Endothelial cell of umbilical vein (primary cell): ENCODE data around the gene PABPC1L. TPM values are rescaled to one million over a fixed set of nuclear protein-coding genes. Genes with fewer than 3 reads are reported as not detected.

ENCODE experiments used
- BruUV-seq: library from RNA; stranded (reverse); fragments of 400-500 nt; replicated peaks from 2 replicates; lab custom pipeline; 2021; lab: Mats Ljungman, UMichigan
- CTCF ChIA-PET: fragments of 300-600, 350-600 bp; sonication (Branson Sonifier 250); formaldehyde crosslinking; loops from one replicate; lab custom pipeline; 2021; ENCODE audit warnings: antibody characterized with exemption, inconsistent platforms; lab: Charles Lee
- POLR2A ChIA-PET: fragments of 300-600, 350-600 bp; sonication (Branson Sonifier 250); formaldehyde crosslinking; loops from one replicate; lab custom pipeline; 2021; ENCODE audit warnings: antibody characterized with exemption, inconsistent platforms; lab: Charles Lee
- DNase-seq: peaks from one replicate; pipeline ENCODE4 v3.0.0-alpha.2; 2011; ENCODE audit warnings: low read depth, low spot score
- FAIRE-seq: peaks from 2 replicates; lab custom pipeline; 2011; peaks lifted over from hg19 to GRCh38; lab: Jason Lieb, UNC
- H2AFZ ChIP-seq: 2 replicates; pipeline ENCODE4 v1.6.0; 2012; ENCODE audit warnings: low read depth, low read length, control low read depth, inconsistent platforms
- H3K27ac ChIP-seq: 2 replicates; pipeline ENCODE4 v1.5.1; 2011; ENCODE audit warnings: low read depth, mild to moderate bottlenecking, control low read depth, low read length, moderate library complexity; ENCODE audit not compliant: insufficient read depth
- H3K27me3 ChIP-seq, 2 experiments: 2 replicates each; pipeline versions ENCODE4 v1.6.0 to v1.6.1; 2011; ENCODE audit warnings: low read length in 2 of 2, mixed read lengths in 1 of 2; ENCODE audit not compliant: control insufficient read depth in 2 of 2, insufficient read depth in 2 of 2
- H3K36me3 ChIP-seq, 2 experiments: 2 replicates in 1 of 2; 3 replicates in 1 of 2; pipeline ENCODE4 v1.5.1; 2011; ENCODE audit warnings: low read length in 2 of 2, mild to moderate bottlenecking in 1 of 2, moderate library complexity in 1 of 2; ENCODE audit not compliant: control insufficient read depth in 2 of 2, insufficient read depth in 2 of 2; ENCODE audit errors: extremely low read depth in 1 of 2
- H3K4me1 ChIP-seq: 3 replicates; pipeline ENCODE4 v1.5.1; 2011; ENCODE audit warnings: mild to moderate bottlenecking, low read length; ENCODE audit not compliant: control insufficient read depth, insufficient read depth; ENCODE audit errors: extremely low read depth
- H3K4me2 ChIP-seq: 2 replicates; pipeline ENCODE4 v1.6.1; 2011; ENCODE audit warnings: low read length, control low read depth, mixed read lengths; ENCODE audit not compliant: insufficient read depth
- H3K4me3 ChIP-seq, 3 experiments: fragments of 200-600 bp in 1 of 3; sonication (generic), shearing (Covaris generic) in 1 of 3; replicated peaks in 1 of 3; 2 replicates each; pipeline ENCODE4 v1.5.1; 2011 to 2016; ENCODE audit warnings: control low read depth in 3 of 3, low read length in 3 of 3, mild to moderate bottlenecking in 2 of 3, inconsistent platforms in 1 of 3, low read depth in 1 of 3, moderate library complexity in 1 of 3; ENCODE audit not compliant: insufficient read depth in 1 of 3
- H3K79me2 ChIP-seq: 2 replicates; pipeline ENCODE4 v1.6.0; 2012; ENCODE audit warnings: low read length, inconsistent platforms; ENCODE audit not compliant: control insufficient read depth, insufficient read depth
- H3K9ac ChIP-seq: replicated peaks from 2 replicates; pipeline ENCODE3; 2011; ENCODE audit warnings: low read length, control low read depth; ENCODE audit not compliant: insufficient read depth; ENCODE audit errors: extremely low read depth
- H3K9me1 ChIP-seq: replicated peaks from 3 replicates; pipeline ENCODE4 v1.6.0; 2011; ENCODE audit warnings: mild to moderate bottlenecking, low read length; ENCODE audit not compliant: control insufficient read depth, insufficient read depth; ENCODE audit errors: extremely low read depth
- H3K9me3 ChIP-seq: replicated peaks from 2 replicates; pipeline ENCODE4 v1.5.1; 2012; ENCODE audit warnings: low read length, inconsistent platforms; ENCODE audit not compliant: control insufficient read depth, insufficient read depth
- H4K20me1 ChIP-seq: replicated peaks from 2 replicates; pipeline ENCODE3; 2011; ENCODE audit warnings: mild to moderate bottlenecking, low read length; ENCODE audit not compliant: control insufficient read depth, insufficient read depth; ENCODE audit errors: extremely low read depth
- GATA2 ChIP-seq: IDR thresholded peaks from 2 replicates; pipeline ENCODE4 v1.7.0; 2011; ENCODE audit warnings: low read depth, mild to moderate bottlenecking, moderate library complexity, mixed read lengths, low read length; ENCODE audit not compliant: insufficient read length, insufficient read depth
- POLR2A ChIP-seq: IDR thresholded peaks from 2 replicates; pipeline ENCODE4 v1.6.1; 2012; ENCODE audit warnings: low read depth, mild to moderate bottlenecking, control low read depth, low read length
- POLR2AphosphoS5 ChIP-seq: IDR thresholded peaks from 2 replicates; pipeline ENCODE4 v1.6.1; 2012; ENCODE audit warnings: low read depth, mild to moderate bottlenecking, control low read depth, low read length, moderate library complexity; ENCODE audit not compliant: insufficient read depth
- dilution Hi-C: fragments of 300-500 bp; cut with MboI; formaldehyde crosslinking; loops from one replicate; pipeline ENCODE4 v1.15.0; 2019; ENCODE audit warnings: low sequenced_read_pairs; ENCODE audit not compliant: extremely low pct_ligation_motif_present
- intact Hi-C: fragments of 100-400 bp; cut with micrococcal nuclease; formaldehyde crosslinking; loops from one replicate; pipeline ENCODE4 v1.10.0; 2022
- polyA plus RNA-seq, 4 experiments: library from polyadenylated mRNA; depleted of rRNA in 3 of 4; stranded (reverse) in 3 of 4; unstranded in 1 of 4; fragments of >200 nt; gene quantifications; 2 replicates each; pipeline versions ENCODE4 v1.2.1 to v1.2.3, GENCODE V29; 2011 to 2012; ENCODE audit warnings: missing spikeins in 1 of 4
- total RNA-seq: library from RNA; stranded (reverse); gene quantifications from 2 replicates; pipeline ENCODE4 v1.2.3, GENCODE V29; 2021
- TF ChIP-seq, protein P1 (sequence below), 2 donors: IDR thresholded peaks; 1 replicate in 1 of 2; 2 replicates in 1 of 2; pipeline ENCODE4 v1.5.1; 2011; ENCODE audit warnings: low read length in 2 of 2, mild to moderate bottlenecking in 2 of 2, moderate library complexity in 2 of 2, control low read depth in 1 of 2, inconsistent platforms in 1 of 2, low read depth in 1 of 2; ENCODE audit not compliant: insufficient read depth in 1 of 2; ENCODE audit errors: extremely low read depth in 1 of 2

PABPC1L gene
- total and polyA plus RNA-seq, 2 donors (not counting 3 experiments of a cell fraction or from before 2014, with no cell fraction given) = 7.8 to 12.6 TPM

DNA sequence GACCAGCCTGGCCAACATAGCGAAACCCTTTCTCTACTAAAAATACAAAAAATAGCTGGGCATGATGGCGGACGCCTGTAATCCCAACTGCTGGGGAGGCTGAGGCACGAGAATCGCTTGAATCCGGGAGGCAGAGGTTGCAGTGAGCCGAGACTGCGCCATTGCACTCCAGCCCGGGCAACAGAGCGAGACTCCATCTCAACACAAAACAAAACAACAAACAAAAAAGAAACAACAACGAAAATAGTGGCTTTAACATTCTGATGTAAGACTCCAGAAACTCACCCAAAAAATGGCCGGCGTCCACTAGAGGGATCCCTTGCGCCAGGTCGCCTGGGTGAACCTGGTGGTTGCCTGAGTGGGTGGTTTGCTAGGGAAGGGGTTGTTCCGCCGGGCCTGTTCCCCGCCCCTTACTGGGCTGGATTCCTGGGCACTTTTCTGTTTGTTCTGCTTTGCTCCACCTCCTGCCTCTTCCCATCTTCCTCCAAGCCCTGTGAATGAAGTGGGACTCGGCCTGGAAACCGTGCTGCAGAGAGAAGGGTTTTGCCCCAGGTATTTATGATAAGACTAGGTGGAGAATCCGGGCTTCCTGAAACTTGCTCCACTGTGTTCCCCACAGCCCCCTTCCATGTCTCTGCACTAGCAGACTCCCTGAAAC is 1.5 kb downstream of the PABPC1L start:
- intact Hi-C loops = loop anchor here (1.0 to 5.0 kb wide), 5 partner anchors 49 to 381 kb away; partner anchors contain the start of gene TOMM34
- no peak overlapping the region for H3K4me3 ChIP-seq
- no peak overlapping the region for H3K4me2 ChIP-seq
- H3K9me1 ChIP-seq = no peaks in the 10 kb centered on the region
- CTCF ChIA-PET = interaction anchor here (0.6 to 1.7 kb wide), 5 partner anchors 24 to 1215 kb away, joined by 3 to 4 read pairs (median 3); no protein-coding TSS in a partner anchor
- no peak overlapping the region for H2AFZ ChIP-seq
- DNase-seq (peak; percentile 42), FAIRE-seq (peak; percentile 86)
- no peaks in the 10 kb centered on the region for H3K9me3 ChIP-seq
- H3K27me3 ChIP-seq = no peaks in the 10 kb centered on the region
- H3K4me1 ChIP-seq = peaks cover 12% of the 10 kb centered on the region
- no peak for TF ChIP-seq GATA2
- TF ChIP-seq, protein P1, sequence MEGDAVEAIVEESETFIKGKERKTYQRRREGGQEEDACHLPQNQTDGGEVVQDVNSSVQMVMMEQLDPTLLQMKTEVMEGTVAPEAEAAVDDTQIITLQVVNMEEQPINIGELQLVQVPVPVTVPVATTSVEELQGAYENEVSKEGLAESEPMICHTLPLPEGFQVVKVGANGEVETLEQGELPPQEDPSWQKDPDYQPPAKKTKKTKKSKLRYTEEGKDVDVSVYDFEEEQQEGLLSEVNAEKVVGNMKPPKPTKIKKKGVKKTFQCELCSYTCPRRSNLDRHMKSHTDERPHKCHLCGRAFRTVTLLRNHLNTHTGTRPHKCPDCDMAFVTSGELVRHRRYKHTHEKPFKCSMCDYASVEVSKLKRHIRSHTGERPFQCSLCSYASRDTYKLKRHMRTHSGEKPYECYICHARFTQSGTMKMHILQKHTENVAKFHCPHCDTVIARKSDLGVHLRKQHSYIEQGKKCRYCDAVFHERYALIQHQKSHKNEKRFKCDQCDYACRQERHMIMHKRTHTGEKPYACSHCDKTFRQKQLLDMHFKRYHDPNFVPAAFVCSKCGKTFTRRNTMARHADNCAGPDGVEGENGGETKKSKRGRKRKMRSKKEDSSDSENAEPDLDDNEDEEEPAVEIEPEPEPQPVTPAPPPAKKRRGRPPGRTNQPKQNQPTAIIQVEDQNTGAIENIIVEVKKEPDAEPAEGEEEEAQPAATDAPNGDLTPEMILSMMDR (IDR thresholded peaks at IDR 0.05; ENCODE audit: extremely low read depth in 1 of 2, insufficient read depth in 1 of 2, low read depth in 1 of 2, low read length in 2 of 2) = peak; percentile 49 to 54
- H3K36me3 ChIP-seq = peaks cover 0 to 9% of the 10 kb centered on the region in 2 experiments
- no peaks in the 10 kb centered on the region for H4K20me1 ChIP-seq
- POLR2A ChIA-PET = no interaction called here
- no peak overlapping the region for H3K27ac ChIP-seq
- no peak overlapping the region for H3K9ac ChIP-seq
- BruUV-seq = no TSS peak
- dilution Hi-C loops = no loop called here
- H3K79me2 ChIP-seq = no peaks in the 10 kb centered on the region

DNA sequence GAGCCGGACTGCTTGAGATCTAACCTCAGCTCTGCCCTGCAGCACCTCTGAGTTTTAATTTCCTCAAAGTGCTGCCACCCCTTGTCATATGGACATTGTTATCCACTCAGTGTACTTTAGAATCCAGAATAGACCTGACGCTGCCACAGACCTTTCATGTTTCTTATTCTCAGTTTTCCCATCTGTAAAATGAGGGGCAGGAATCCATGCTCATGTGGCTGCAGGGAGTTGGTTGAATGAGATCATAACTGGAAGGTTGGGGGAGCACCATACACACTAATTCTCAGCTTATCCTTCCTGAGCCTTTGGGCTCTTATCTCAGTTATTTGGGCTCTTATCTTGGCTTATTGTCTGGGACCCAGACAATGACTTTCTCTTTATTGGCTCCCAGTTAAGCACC is 2.3 kb downstream of the PABPC1L start:
- intact Hi-C loops = loop anchor here (5.0 kb wide), 2 partner anchors 200 to 380 kb away; no protein-coding TSS in a partner anchor
- CTCF ChIA-PET = interaction anchor here (1.1 to 1.4 kb wide), 2 partner anchors 28 to 159 kb away, joined by 3 to 4 read pairs; no protein-coding TSS in a partner anchor

More for the DNA sequence above, 2.3 kb downstream of the PABPC1L start:
- H3K4me1 ChIP-seq = peaks cover 12% of the 10 kb centered on the region
- DNase-seq (no peak), FAIRE-seq (no peak)
- no peaks in the 10 kb centered on the region for H4K20me1 ChIP-seq
- H3K9me1 ChIP-seq = no peaks in the 10 kb centered on the region
- H3K9ac ChIP-seq = no peak overlapping the region
- TF ChIP-seq GATA2 (no peak), POLR2AphosphoS5 (no peak), POLR2A (no peak)
- H3K4me2 ChIP-seq = no peak overlapping the region
- H3K4me3 ChIP-seq = no peak overlapping the region
- H3K27me3 ChIP-seq = no peaks in the 10 kb centered on the region
- dilution Hi-C loops = no loop called here
- no peaks in the 10 kb centered on the region for H3K9me3 ChIP-seq
- H2AFZ ChIP-seq = no peak overlapping the region
- H3K36me3 ChIP-seq = peaks cover 0 to 3% of the 10 kb centered on the region in 2 experiments
- H3K27ac ChIP-seq = no peak overlapping the region
- POLR2A ChIA-PET = no interaction called here
- H3K79me2 ChIP-seq = no peaks in the 10 kb centered on the region
- no TSS peak for BruUV-seq
